GM19043 (cell line): ENCODE results near the gene RACGAP1.

ENCODE experiments used
- ATAC-seq: cut with Tn5 transposase; IDR thresholded peaks from one replicate; pipeline ENCODE4 v1.9.1; 2021; ENCODE audit warnings: low read depth; ENCODE audit not compliant: unreplicated experiment

RACGAP1 gene

GRCh38 chr12:49972641-49973360, 52.5 kb downstream of the RACGAP1 start, which contains the start of gene AQP6:
TSS of gene AQP6 (plus strand) at chr12:49972947. CDS start at chr12:49973174, 227 bp downstream.
- no peak for ATAC-seq

DNA sequence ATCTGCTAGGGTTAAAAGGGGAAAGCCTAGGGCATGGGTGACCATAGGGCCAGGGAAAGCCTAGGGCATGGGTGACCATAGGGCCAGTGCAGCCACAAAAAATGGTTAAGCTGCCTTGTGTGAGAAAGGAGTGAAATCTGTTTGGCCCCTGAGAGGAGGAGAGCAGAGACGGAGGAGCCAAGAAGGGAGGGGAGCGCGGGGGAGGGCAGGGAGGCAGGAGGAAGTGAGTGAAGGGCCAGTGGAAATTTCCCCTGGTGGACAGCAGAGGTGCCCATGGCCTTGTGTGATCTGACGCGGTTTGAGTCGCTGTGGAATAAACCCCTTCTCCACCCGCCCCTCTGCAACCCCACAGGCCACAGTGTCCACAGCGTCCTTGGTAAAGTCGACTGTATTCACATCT, 53.2 kb downstream of the RACGAP1 start:
- ATAC-seq, result no peak

DNA sequence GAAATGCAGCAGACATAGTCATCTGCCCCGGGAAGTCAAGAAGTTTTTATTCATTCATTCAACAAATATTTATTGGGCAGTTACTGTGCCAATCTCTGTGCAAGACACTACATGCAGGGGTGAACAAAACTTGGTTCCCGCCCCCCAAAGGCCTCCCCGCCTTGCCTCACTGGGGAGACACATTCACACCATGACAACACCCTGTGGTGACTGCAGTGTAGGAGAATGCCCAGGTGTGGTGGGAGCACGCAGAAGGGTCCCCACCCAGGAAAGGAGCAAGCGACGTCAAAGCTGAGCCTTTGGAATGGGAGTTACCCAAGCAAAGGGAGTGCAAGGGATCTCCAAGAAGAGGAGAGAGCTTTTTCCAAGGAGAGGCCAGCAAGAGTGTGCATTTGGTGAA, 54.2 kb downstream of the RACGAP1 start:
- ATAC-seq, result no peak

GRCh38 chr12:49970658-49971057, 54.6 kb downstream of the RACGAP1 start:
- no peak for ATAC-seq

DNA sequence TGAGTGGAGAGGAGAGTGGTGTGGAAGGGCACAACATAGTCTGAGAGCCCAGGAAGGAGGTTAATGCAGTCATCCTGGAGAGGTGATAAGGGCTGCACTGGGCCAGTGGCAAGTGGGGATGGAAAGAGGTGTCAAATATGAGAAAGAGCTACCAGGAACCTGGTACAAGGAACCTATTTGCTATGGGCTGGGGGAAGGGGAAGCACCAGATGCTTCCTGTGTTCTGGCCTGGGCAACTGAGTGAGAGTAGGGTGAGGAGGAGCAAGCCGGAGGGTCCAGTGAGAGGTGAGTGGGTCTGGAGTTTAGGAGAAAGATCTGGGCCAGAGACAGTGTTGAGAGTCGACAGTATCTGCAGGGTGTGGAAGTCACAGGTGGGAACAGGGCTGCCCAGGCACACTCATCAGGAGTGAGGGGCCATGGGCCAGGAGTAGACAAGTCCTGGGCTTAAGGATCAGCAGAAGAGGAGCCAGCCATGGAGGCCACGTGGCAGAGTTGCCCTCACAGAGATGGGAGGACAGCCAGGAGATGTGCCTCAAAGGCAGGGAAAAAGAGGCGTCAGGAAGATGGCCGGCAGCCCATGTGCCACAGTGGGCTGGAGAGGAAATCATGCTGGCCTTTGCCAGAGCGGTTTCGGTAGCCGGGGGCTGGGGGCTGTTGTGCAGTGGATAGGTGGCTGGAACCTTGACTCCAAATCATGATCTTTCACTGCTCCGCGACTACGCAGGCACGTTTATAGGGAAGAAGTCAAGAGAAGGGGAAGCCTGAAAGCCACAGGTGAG, 55.5 kb downstream of the RACGAP1 start:
- no peak for ATAC-seq

GRCh38 chr12:49969027-49969426, 56.3 kb downstream of the RACGAP1 start:
- ATAC-seq, result no peak

DNA sequence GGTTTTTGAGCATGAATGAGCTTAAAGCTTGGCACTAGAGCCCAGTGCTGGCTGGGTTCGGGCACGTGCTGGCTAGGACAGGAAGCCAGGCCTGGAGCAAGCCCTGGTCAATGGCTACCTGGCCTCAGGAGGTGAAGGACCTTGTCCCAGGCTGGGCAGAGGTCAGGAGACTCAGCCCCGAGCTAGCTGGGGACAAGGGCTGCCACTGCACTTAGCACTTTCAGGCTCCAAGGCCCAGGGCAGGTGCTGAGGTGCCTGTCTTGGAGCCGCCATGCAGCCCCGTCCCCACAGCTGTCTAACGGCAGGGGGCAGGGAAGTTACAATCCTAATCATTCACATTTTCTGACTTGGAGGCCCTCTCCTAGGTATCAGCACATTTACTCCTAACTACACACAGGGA, 56.8 kb downstream of the RACGAP1 start:
- ATAC-seq, result no peak

DNA sequence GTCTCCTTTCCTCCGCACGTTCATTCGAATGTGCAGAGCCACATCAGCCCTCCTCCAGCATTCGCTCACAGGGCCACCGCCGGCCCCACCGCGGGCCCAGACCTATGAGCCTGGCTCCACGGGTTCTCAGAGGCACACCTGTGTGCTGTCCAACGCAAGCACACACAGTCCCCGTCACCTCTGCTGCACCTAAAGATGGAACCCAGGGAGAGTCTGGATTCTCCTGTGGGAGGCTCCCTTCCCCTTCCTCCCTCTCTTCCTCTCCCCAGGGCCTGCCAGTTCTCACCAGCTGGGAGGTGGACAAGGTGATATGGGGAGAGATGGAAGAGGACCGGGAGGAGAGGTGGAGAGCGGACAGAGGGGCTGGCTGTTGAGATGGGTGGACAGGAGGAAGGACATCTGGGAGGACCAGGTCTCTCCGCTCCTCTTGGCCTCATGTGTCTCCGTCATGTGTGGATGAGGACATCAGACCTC, 57.5 kb downstream of the RACGAP1 start:
- ATAC-seq, result no peak

- ATAC-seq, result peak; percentile 64
Observed at GRCh38 chr12:49967042-49967776, 58.1 kb downstream of the RACGAP1 start.

GRCh38 chr12:49966511-49967041, 58.7 kb downstream of the RACGAP1 start:
- ATAC-seq, result no peak

GRCh38 chr12:49965836-49966235, 59.5 kb downstream of the RACGAP1 start:
- ATAC-seq, result no peak

GRCh38 chr12:49964849-49965624, 60.3 kb downstream of the RACGAP1 start:
- no peak for ATAC-seq

DNA sequence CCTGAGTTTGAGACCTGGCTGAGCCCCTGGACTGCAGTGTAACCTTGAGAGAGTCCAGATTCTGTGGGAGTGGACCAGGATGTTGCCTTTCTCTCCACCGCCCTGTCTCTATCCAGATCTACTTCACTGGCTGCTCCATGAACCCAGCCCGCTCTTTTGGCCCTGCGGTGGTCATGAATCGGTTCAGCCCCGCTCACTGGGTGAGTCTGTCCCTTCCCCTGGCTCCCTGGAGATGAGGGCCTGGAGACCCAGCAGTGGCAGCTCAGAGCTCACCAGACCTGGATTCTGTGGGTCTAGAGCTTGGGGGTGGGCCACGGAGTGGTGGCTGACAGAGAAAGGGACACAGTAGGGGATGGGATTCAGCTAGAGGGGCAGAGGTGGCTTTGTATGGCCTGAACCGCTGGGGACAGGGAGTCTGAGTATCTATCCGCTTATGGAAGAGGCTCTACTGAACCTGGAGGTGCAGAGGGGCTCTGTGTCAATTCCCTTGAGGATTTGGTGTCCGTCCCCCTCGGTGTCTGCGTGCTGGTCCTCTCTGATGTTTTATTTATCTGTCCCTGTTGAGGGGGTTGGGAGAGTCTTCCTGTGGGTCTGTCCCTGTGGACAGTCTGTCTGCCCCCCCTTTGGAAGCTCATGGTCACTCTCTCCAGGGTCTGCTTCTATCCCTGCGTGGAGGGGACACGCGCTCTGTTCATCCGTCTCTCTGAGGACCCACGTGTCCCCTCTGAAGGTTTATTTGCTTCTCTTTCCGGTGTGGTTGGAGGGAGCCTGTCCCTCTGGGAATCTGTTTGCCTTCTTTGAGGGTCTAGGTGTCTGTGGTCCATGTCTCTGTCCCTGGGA, 61.1 kb downstream of the RACGAP1 start:
- ATAC-seq, result no peak

DNA sequence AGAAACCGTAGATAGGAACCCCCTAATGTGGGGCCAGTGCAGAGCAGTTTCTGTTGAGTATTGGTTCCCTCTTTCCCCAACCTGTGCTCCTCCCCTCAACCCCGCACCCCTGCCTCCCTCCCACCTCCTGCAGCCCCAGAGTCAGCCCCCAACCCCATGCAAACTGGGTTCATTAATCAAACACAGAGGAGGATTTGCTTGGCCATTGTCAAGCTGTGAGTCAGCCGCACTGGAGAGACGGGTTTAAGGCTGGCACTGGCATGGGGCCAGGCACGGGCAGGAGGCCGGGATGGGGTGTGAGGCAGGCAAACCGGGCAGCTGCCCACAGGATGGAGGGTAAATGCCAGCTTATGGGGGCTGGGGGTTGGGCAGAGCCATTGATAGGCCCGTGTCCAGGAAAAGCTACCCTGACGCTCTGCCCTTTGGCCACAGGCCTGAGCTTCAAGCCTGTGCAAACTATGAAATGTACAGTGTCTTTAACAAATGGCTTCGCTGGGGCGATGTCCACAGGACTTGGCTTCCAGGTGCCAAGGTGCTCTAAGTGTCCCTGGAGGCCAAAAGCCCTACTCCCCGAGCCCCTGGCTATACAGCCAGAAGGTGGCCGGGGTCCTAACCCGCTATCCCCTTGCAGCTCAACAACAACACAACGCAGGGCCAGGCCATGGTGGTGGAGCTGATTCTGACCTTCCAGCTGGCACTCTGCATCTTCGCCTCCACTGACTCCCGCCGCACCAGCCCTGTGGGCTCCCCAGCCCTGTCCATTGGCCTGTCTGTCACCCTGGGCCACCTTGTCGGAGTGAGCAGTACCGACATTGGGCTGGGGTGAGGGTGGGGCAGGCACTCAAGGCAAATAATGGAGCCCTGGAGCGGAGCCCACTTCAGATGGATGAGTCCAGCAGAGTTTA, 62.2 kb downstream of the RACGAP1 start:
- ATAC-seq, result no peak

- no peak for ATAC-seq
Observed at GRCh38 chr12:49961993-49962764, 63.1 kb downstream of the RACGAP1 start.

DNA sequence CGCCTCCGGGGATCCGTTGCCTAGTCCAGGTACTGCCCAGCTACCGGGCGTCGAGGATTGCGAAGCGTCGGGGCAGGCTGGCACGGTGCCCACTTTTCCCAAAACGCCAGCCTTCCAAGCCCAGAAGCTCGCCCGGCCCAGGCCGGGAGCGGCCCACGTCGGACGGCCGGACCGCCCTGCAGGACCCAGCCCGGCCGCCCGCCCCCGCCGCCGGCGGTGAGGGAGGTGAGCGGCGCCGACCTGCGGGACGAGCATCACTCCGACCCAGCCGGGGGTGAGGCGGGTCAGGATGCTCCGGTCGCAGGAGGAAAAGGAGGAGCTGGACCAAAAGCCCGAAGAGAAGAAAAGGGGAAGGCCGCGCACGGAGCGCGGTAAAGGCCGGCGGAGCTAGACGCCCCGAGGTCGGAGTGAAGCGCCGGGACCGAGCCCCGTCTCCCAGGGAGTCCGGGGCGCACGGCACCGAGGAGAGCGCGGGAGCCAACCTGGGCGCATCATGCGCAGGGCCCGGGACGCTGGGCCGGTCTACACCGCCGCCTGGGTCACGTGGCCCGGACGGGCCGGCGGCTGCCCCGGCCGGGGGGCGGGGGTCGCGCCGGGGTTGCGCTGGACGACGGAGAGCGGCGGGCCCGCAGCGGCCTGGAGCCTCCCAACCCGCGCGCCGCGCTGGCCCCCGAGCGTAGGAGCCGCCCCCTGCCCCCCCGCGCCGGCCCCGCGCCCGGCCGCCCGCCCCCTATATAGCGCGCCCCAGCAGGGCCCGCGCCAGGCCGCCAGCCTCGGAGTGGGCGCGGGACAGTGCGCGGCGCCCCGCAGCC, 64.0 kb downstream of the RACGAP1 start, which contains the start of gene AQP5:
Gene AQP5 (plus strand): TSS at position 762 of the 812 bp plus-strand sequence. CDS start 146 bp downstream, outside the sequence.
- no peak for ATAC-seq
